Effector memory CD8-positive, alpha-beta T cell (primary cell): ENCODE data around the gene ZC3H7B.

Experiments
- ATAC-seq: fragments of 150-1000 bp; cut with Tn5 transposase; replicated peaks from 2 replicates; pipeline ENCODE4 v1.10.0; 2021; ENCODE audit warnings: mild to moderate bottlenecking, moderate library complexity
- DNase-seq, 3 experiments: peaks; one replicate each; pipeline ENCODE4 v3.0.0; 2021
- H3K27ac Mint-ChIP-seq, 2 donors: one replicate each; pipeline ENCODE4 v1.8.0; 2022; ENCODE audit warnings: mild to moderate bottlenecking in 2 of 2, mixed read lengths in 2 of 2, moderate library complexity in 2 of 2
- H3K27me3 Mint-ChIP-seq, 2 donors: one replicate each; pipeline ENCODE4 v1.8.0; 2022; ENCODE audit warnings: mixed read lengths in 2 of 2
- H3K36me3 Mint-ChIP-seq: one replicate; pipeline ENCODE4 v1.8.0; 2022; ENCODE audit warnings: mild to moderate bottlenecking, moderate library complexity, mixed read lengths; ENCODE audit not compliant: insufficient read depth
- H3K4me1 Mint-ChIP-seq, 2 donors: one replicate each; pipeline ENCODE4 v1.8.0; 2022; ENCODE audit warnings: low read depth in 2 of 2, mixed read lengths in 2 of 2
- H3K4me3 Mint-ChIP-seq, 2 donors: one replicate each; pipeline ENCODE4 v1.8.0; 2022; ENCODE audit warnings: mild to moderate bottlenecking in 2 of 2, mixed read lengths in 2 of 2, moderate library complexity in 2 of 2
- H3K9me3 Mint-ChIP-seq, 2 donors: one replicate each; pipeline ENCODE4 v1.8.0; 2022; ENCODE audit warnings: mixed read lengths in 2 of 2

The ZC3H7B gene

GRCh38 chr22:41369837-41370236 lies 68.5 kb downstream of the ZC3H7B start:
- H3K4me1 Mint-ChIP-seq: peaks cover 0 to 5% of the 10 kb centered on the region in 2 donors
- peaks cover 0 to 7% of the 10 kb centered on the region in 2 donors for H3K27me3 Mint-ChIP-seq
- H3K36me3 Mint-ChIP-seq: no peaks in the 10 kb centered on the region
- no peak overlapping the region for H3K4me3 Mint-ChIP-seq
- no peak for DNase-seq
- H3K9me3 Mint-ChIP-seq: no peaks in the 10 kb centered on the region
- H3K27ac Mint-ChIP-seq: no peak overlapping the region
- ATAC-seq: no peak

- Mint-ChIP-seq H3K4me3 (no peak overlapping the region), H3K27ac (no peak overlapping the region), H3K27me3 (no peaks in the 10 kb centered on the region), H3K36me3 (peaks cover 14% of the 10 kb centered on the region), H3K9me3 (no peaks in the 10 kb centered on the region), H3K4me1 (peaks cover 0 to 8% of the 10 kb centered on the region in 2 donors)
- no peak for ATAC-seq
- DNase-seq: no peak
These were observed 76.5 kb downstream of the ZC3H7B start for GRCh38 chr22:41377846-41378245.

- DNase-seq: no peak
- H3K9me3 Mint-ChIP-seq: no peaks in the 10 kb centered on the region
- ATAC-seq: peak; percentile 11
- peaks cover 0 to 12% of the 10 kb centered on the region in 2 donors for H3K4me1 Mint-ChIP-seq
- no peaks in the 10 kb centered on the region for H3K27me3 Mint-ChIP-seq
- H3K36me3 Mint-ChIP-seq: peaks cover 14% of the 10 kb centered on the region
- H3K27ac Mint-ChIP-seq: peak overlapping the region; percentile 96 to 97
- peak overlapping the region; percentile 83 to 88 for H3K4me3 Mint-ChIP-seq
These were observed 79.6 kb downstream of the ZC3H7B start for GRCh38 chr22:41380993-41381328.

GRCh38 chr22:41381329-41382097 lies 80.2 kb downstream of the ZC3H7B start, which contains the start of gene TEF:
Gene TEF (plus strand): TSS chr22:41381942. CDS start chr22:41382045, 103 bp downstream.
- ATAC-seq (peak; percentile 80), DNase-seq (peak; percentile 96 to 98 (median 97))
- no peaks in the 10 kb centered on the region for H3K9me3 Mint-ChIP-seq
- H3K27me3 Mint-ChIP-seq: no peaks in the 10 kb centered on the region
- H3K27ac Mint-ChIP-seq: peak within 1 kb of the TSS; percentile 96 to 97
- peak within 1 kb of the TSS; percentile 83 to 88 for H3K4me3 Mint-ChIP-seq
- H3K36me3 Mint-ChIP-seq: peaks cover 14% of the 10 kb centered on the region
- H3K4me1 Mint-ChIP-seq: peaks cover 0 to 12% of the 10 kb centered on the region in 2 donors

DNA sequence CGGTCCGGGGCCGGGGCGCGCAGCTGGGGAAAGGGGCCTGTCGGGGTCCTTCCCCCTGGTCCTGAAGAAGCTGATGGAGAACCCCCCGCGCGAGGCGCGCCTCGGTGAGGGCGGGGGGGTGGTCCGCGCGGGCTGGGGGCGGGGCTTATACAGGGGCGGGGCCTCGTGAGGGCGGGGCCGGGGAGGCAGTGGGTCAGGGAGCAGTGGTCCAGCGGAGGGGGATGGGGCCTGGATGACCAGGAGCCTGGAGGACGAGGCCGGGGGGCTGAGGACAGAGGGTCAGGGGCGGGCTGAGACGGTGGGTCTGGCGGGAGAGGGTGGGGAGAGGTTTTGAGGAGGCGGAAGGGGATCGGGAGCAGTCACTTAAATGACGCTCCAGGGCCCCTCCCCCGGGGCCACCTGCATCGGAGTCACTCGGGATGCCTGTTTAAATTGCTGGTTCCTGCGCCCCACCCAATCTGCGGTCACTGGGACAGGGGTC lies 80.8 kb downstream of the ZC3H7B start:
- DNase-seq: peak in 2 of 3 experiments; percentile 39 to 49
- Mint-ChIP-seq H3K27me3 (no peaks in the 10 kb centered on the region), H3K4me3 (peak overlapping the region; percentile 83 to 88), H3K36me3 (peaks cover 14% of the 10 kb centered on the region), H3K27ac (peak overlapping the region; percentile 96 to 97), H3K9me3 (no peaks in the 10 kb centered on the region), H3K4me1 (peaks cover 0 to 12% of the 10 kb centered on the region in 2 donors)
- peak; percentile 24 for ATAC-seq

GRCh38 chr22:41382610-41383009 lies 81.3 kb downstream of the ZC3H7B start:
- peaks cover 0 to 12% of the 10 kb centered on the region in 2 donors for H3K4me1 Mint-ChIP-seq
- H3K4me3 Mint-ChIP-seq: peak overlapping the region; percentile 83 to 88
- DNase-seq: no peak
- H3K27me3 Mint-ChIP-seq: no peaks in the 10 kb centered on the region
- H3K36me3 Mint-ChIP-seq: peaks cover 17% of the 10 kb centered on the region
- H3K27ac Mint-ChIP-seq: peak overlapping the region; percentile 96 to 97
- no peaks in the 10 kb centered on the region for H3K9me3 Mint-ChIP-seq
- ATAC-seq: no peak

DNA sequence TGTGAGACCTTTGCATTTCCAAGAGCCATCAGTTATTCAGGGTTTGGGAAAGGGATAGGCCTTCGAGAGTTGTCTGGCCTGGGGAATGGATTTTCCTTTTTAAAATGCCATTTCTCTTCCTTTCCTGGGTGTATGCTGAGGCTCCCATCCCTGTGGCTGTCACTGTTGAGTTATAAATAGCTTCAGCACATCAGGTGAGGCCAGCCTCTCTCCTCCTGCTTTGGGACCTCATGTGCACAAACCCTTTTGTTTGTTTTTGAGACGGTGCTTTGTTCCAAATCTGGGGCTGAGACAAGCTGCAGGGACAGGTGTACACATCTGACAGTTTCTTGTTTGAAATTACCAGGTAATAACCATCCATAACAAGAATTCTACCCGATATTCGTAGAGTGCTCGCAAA lies 81.8 kb downstream of the ZC3H7B start:
- Mint-ChIP-seq H3K36me3 (peaks cover 22% of the 10 kb centered on the region), H3K4me1 (peaks cover 0 to 12% of the 10 kb centered on the region in 2 donors)

DNA sequence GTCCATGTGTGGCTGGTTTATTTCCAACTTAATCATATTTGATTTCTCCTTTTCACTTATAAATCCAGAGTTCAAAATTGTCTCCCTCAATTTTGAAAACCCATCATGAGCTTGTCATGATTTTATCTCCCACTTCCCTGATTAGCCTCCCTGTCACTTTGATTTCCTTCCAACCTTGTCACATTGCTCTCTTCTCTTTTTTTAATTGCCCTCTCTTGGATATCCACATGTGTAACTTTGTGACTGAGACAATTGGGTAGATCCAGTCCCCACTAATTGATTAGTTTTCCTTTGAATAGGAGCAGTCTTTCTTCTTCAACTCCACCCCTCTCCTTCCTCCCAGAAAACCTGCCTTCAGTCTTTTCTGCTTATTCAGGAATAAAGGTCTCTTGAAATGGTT lies 82.8 kb downstream of the ZC3H7B start:
- Mint-ChIP-seq H3K36me3 (peaks cover 32% of the 10 kb centered on the region), H3K9me3 (no peaks in the 10 kb centered on the region), H3K4me1 (peaks cover 0 to 12% of the 10 kb centered on the region in 2 donors), H3K27me3 (no peaks in the 10 kb centered on the region), H3K4me3 (peak overlapping the region in 1 of 2 donors; percentile 88), H3K27ac (no peak overlapping the region)
- DNase-seq (no peak), ATAC-seq (no peak)

More for the DNA sequence above, 81.8 kb downstream of the ZC3H7B start:
- Mint-ChIP-seq H3K4me3 (peak overlapping the region; percentile 83 to 88), H3K9me3 (no peaks in the 10 kb centered on the region), H3K27ac (no peak overlapping the region), H3K27me3 (no peaks in the 10 kb centered on the region)
- no peak for ATAC-seq
- DNase-seq: no peak

DNA sequence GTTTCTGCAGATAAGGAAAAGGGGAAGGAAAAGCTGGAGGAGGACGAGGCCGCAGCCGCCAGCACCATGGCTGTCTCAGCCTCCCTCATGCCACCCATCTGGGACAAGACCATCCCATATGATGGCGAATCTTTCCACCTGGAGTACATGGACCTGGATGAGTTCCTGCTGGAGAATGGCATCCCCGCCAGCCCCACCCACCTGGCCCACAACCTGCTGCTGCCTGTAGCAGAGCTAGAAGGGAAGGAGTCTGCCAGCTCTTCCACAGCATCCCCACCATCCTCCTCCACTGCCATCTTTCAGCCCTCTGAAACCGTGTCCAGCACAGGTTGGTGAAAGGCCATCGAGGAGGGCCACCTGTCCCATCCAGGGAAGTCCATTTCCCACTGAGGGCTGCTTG lies 86.0 kb downstream of the ZC3H7B start:
- Mint-ChIP-seq H3K36me3 (peaks cover 24% of the 10 kb centered on the region), H3K27me3 (no peaks in the 10 kb centered on the region), H3K27ac (no peak overlapping the region), H3K4me1 (peaks cover 0 to 8% of the 10 kb centered on the region in 2 donors), H3K4me3 (no peak overlapping the region), H3K9me3 (no peaks in the 10 kb centered on the region)
- DNase-seq (no peak), ATAC-seq (no peak)

GRCh38 chr22:41394012-41394356 lies 92.7 kb downstream of the ZC3H7B start:
- no peak for ATAC-seq
- Mint-ChIP-seq H3K9me3 (no peaks in the 10 kb centered on the region), H3K4me3 (no peak overlapping the region), H3K27me3 (no peaks in the 10 kb centered on the region), H3K4me1 (no peaks in the 10 kb centered on the region), H3K27ac (no peak overlapping the region), H3K36me3 (peaks cover 33% of the 10 kb centered on the region)
- no peak for DNase-seq

- H3K36me3 Mint-ChIP-seq: peaks cover 26% of the 10 kb centered on the region
- no peak overlapping the region for H3K4me3 Mint-ChIP-seq
- no peak overlapping the region for H3K27ac Mint-ChIP-seq
- DNase-seq (no peak), ATAC-seq (no peak)
- H3K27me3 Mint-ChIP-seq: no peaks in the 10 kb centered on the region
- H3K9me3 Mint-ChIP-seq: no peaks in the 10 kb centered on the region
- H3K4me1 Mint-ChIP-seq: no peaks in the 10 kb centered on the region
These were observed 94.4 kb downstream of the ZC3H7B start for GRCh38 chr22:41395531-41396240.

DNA sequence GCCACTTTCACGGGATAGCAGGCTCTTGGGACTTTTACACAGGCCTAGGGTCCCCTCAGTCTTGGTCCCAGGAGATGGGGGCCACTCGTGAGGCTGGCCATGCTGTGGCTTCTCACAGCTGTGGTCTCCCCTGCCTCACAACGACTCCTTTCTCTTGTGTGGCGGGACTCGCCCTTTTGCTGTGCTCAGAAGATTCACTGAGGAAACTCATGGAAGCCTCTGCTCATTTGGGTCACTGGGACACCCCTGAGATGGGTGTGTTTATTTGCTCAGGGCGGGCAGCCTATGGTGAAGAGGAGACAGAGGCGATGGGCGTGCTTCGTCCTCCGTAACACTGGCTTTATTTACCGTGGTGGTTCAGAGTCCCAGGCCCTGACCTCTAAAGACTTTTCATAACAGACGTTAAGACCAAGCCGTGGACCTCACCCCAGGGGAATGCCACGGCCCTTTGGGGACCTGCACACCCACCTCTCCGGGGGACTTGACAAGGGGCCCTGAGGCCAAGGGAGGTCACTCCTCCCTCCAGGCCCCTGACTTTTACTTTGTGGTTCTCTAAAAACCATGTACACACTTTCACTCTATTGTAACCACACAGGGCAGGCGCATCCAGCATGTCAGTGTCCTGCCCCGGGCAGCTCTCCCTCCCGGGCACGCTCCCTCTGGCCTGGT lies 96.0 kb downstream of the ZC3H7B start:
- no peaks in the 10 kb centered on the region for H3K4me1 Mint-ChIP-seq
- ATAC-seq: no peak
- no peaks in the 10 kb centered on the region for H3K27me3 Mint-ChIP-seq
- H3K36me3 Mint-ChIP-seq: peaks cover 26% of the 10 kb centered on the region
- DNase-seq: no peak
- H3K27ac Mint-ChIP-seq: no peak overlapping the region
- no peaks in the 10 kb centered on the region for H3K9me3 Mint-ChIP-seq
- no peak overlapping the region for H3K4me3 Mint-ChIP-seq

DNA sequence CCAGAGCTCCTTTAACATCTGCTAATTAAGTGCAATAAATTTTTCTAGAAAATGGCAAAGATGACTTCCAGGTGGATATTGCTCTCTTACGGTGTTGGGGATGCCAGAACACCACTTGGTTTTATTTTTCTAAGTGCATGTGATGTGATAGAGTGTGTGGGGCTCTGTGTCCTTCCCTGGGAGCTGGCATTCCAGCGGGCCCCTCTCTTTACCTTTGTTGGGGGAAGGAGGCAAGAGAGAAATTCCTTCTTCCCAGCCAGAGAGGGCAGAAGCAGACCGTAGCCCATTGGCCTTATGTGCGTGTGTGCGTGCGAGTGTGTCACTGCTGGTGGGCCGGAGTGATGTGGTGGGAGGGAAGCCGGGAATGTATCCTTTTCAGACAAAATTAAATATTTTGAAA lies 97.6 kb downstream of the ZC3H7B start:
- Mint-ChIP-seq H3K27ac (no peak overlapping the region), H3K4me1 (peaks cover 4 to 5% of the 10 kb centered on the region in 2 donors), H3K36me3 (peaks cover 17% of the 10 kb centered on the region), H3K27me3 (no peaks in the 10 kb centered on the region), H3K9me3 (no peaks in the 10 kb centered on the region), H3K4me3 (no peak overlapping the region)
- DNase-seq (no peak), ATAC-seq (no peak)
